Neural cell (in vitro differentiated cells): ENCODE measurements around the gene TRAPPC14.

Experiments used
- CTCF ChIP-seq: fragments of 450-650 bp; IDR thresholded peaks from 2 replicates; pipeline ENCODE4 v1.5.1; 2014; ENCODE audit warnings: antibody characterized with exemption, mild to moderate bottlenecking, moderate library complexity; ENCODE audit not compliant: poor library complexity, severe bottlenecking
- EP300 ChIP-seq: fragments of 450-650 bp; conservative IDR thresholded peaks from 2 replicates; pipeline ENCODE4 v1.6.1; 2014; ENCODE audit warnings: antibody characterized with exemption, mild to moderate bottlenecking, moderate library complexity; ENCODE audit not compliant: poor library complexity, severe bottlenecking
- EZH2 ChIP-seq: fragments of 200-600, 300-800 bp; shearing (Covaris generic), sonication (generic); IDR thresholded peaks from 2 replicates; pipeline ENCODE4 v1.6.1; 2014; ENCODE audit warnings: antibody characterized with exemption, low read length, borderline replicate concordance, mild to moderate bottlenecking; ENCODE audit not compliant: insufficient read depth, poor library complexity, severe bottlenecking
- MXI1 ChIP-seq: fragments of 450-650 bp; conservative IDR thresholded peaks from 2 replicates; pipeline ENCODE4 v1.6.1; 2014; ENCODE audit warnings: antibody characterized with exemption, mild to moderate bottlenecking; ENCODE audit not compliant: poor library complexity, severe bottlenecking
- POLR2AphosphoS5 ChIP-seq: IDR thresholded peaks from 2 replicates; pipeline ENCODE4 v1.6.1; 2012
- RAD21 ChIP-seq: fragments of 450-650 bp; conservative IDR thresholded peaks from 2 replicates; pipeline ENCODE4 v1.6.1; 2014; ENCODE audit warnings: antibody characterized with exemption, mild to moderate bottlenecking, moderate library complexity
- SMC3 ChIP-seq: fragments of 450-650 bp; conservative IDR thresholded peaks from 2 replicates; pipeline ENCODE4 v1.6.1; 2014; ENCODE audit warnings: antibody characterized with exemption, mild to moderate bottlenecking, moderate library complexity; ENCODE audit not compliant: poor library complexity
- TAF1 ChIP-seq: IDR thresholded peaks from 2 replicates; pipeline ENCODE4 v1.6.1; 2012; ENCODE audit warnings: low read depth

GRCh38 chr7:100185726-100186125 lies 27.2 kb upstream of the TRAPPC14 start:
- TF ChIP-seq SMC3, result no peak
- no peak for TF ChIP-seq CTCF
- TF ChIP-seq POLR2AphosphoS5, result no peak
- no peak for TF ChIP-seq EP300
- TF ChIP-seq EZH2, result no peak
- TF ChIP-seq TAF1, result no peak
- TF ChIP-seq MXI1, result no peak
- TF ChIP-seq RAD21, result no peak
